SK-N-SH (cell line): Measurements from ENCODE around the gene VAMP5.

Experiments used
- CTCF ChIP-seq: fragments of 200-600 bp; sonication (generic); IDR thresholded peaks from 2 replicates; pipeline ENCODE4 v1.6.1; 2017; ENCODE audit warnings: antibody characterized with exemption, mild to moderate bottlenecking, moderate library complexity
- EZH2phosphoT487 ChIP-seq: fragments of 200-600 bp; sonication (generic); IDR thresholded peaks from 2 replicates; pipeline ENCODE4 v1.6.1; 2017; ENCODE audit warnings: low read depth, mixed run types, mild to moderate bottlenecking, antibody characterized with exemption, moderate library complexity, borderline replicate concordance
- JUND ChIP-seq: IDR thresholded peaks from 2 replicates; pipeline ENCODE4 v1.4.0; 2012
- NFIC ChIP-seq: IDR thresholded peaks from 2 replicates; pipeline ENCODE4 v1.4.0; 2012; ENCODE audit warnings: borderline replicate concordance
- PBX3 ChIP-seq: IDR thresholded peaks from 2 replicates; pipeline ENCODE4; 2012
- POLR2AphosphoS5 ChIP-seq: IDR thresholded peaks from 2 replicates; pipeline ENCODE4 v1.6.1; 2012; ENCODE audit warnings: low read depth, low read length
- RAD21 ChIP-seq: IDR thresholded peaks from 2 replicates; pipeline ENCODE4 v1.6.1; 2012; ENCODE audit warnings: mild to moderate bottlenecking, low read length
- REST ChIP-seq: IDR thresholded peaks from 2 replicates; pipeline ENCODE4 v1.6.1; 2012; ENCODE audit warnings: mild to moderate bottlenecking, low read depth, low read length, moderate library complexity
- SMC3 ChIP-seq: IDR thresholded peaks from 2 replicates; pipeline ENCODE4 v1.6.1; 2012; ENCODE audit warnings: low read depth, low read length, improper control_type of control experiment
- TAF1 ChIP-seq: IDR thresholded peaks from 2 replicates; pipeline ENCODE4 v1.6.1; 2012; ENCODE audit warnings: low read depth, mild to moderate bottlenecking, low read length, moderate library complexity, borderline replicate concordance
- USF1 ChIP-seq: IDR thresholded peaks from 2 replicates; pipeline ENCODE4 v1.4.0; 2012; ENCODE audit warnings: low read depth, borderline replicate concordance
- USF2 ChIP-seq: fragments of 150-350 bp; IDR thresholded peaks from 2 replicates; pipeline ENCODE4 v1.6.1; 2017; ENCODE audit warnings: antibody characterized with exemption, low read length, low read depth, borderline replicate concordance
- YY1 ChIP-seq: IDR thresholded peaks from 2 replicates; pipeline ENCODE4 v1.4.0; 2012; ENCODE audit warnings: low read depth, mild to moderate bottlenecking
- ZBTB33 ChIP-seq: IDR thresholded peaks from 2 replicates; pipeline ENCODE4 v1.4.0; 2012; ENCODE audit warnings: low read depth, borderline replicate concordance

GRCh38 chr2:85536479-85536878 is 47.8 kb upstream of the VAMP5 start:
- TF ChIP-seq EZH2phosphoT487 = no peak
- TF ChIP-seq ZBTB33 = no peak
- no peak; the same call in 1 of the 2 replicates for TF ChIP-seq RAD21
- TF ChIP-seq USF2 = no peak
- no peak for TF ChIP-seq CTCF
- TF ChIP-seq TAF1 = no peak; the same call in 1 of the 2 replicates
- no peak for TF ChIP-seq REST
- no peak for TF ChIP-seq POLR2AphosphoS5
- no peak for TF ChIP-seq JUND
- no peak for TF ChIP-seq SMC3
- no peak for TF ChIP-seq PBX3
- no peak for TF ChIP-seq USF1
- TF ChIP-seq YY1 = no peak
- TF ChIP-seq NFIC = no peak
